Measurements from ENCODE around the gene HLA-DQA2. TPM values are rescaled to one million over a fixed set of nuclear protein-coding genes. Genes with fewer than 3 reads are reported as not detected.

Gene HLA-DQA2
- polyA plus RNA-seq, 2 of the 4 experiments (the other 2 are of a cell fraction), result not detected

GRCh38 chr6:32718879-32719278 is 22.3 kb upstream of the HLA-DQA2 start:
- Histone ChIP-seq H3K27ac (no peak overlapping the region), H3K4me1 (no peaks in the 10 kb centered on the region), H3K4me2 (no peak overlapping the region), H3K9me3 (no peaks in the 10 kb centered on the region), H3K4me3 (no peak overlapping the region)
- DNase-seq (ENCODE audit: low read depth in 1 of 2, low spot score in 1 of 2) (no peak), ATAC-seq (no peak), FAIRE-seq (no peak)
- POLR2A ChIA-PET, result no interaction called here
- TF ChIP-seq NFE2L2 (conservative IDR thresholded peaks at IDR 0.05; ENCODE audit: low read length) (no peak), CHD2 (IDR thresholded peaks at IDR 0.05; ENCODE audit: low read length, partially characterized antibody) (no peak), KDM1A (IDR thresholded peaks at IDR 0.05; ENCODE audit: low read depth) (no peak), SMC3 (IDR thresholded peaks at IDR 0.05) (no peak), RAD21 (conservative IDR thresholded peaks at IDR 0.05 in 1 of 2, IDR thresholded peaks at IDR 0.05 in 1 of 2) (no peak), HEYL (CRISPR knock-in tag; IDR thresholded peaks at IDR 0.05) (no peak), EHF (CRISPR knock-in tag; IDR thresholded peaks at IDR 0.05) (no peak), MAZ (IDR thresholded peaks at IDR 0.05; ENCODE audit: borderline replicate concordance, low read depth, low read length) (no peak), FOSL2 (IDR thresholded peaks at IDR 0.05) (no peak), FOSL2 (CRISPR knock-in tag; IDR thresholded peaks at IDR 0.05) (no peak), EP300 (IDR thresholded peaks at IDR 0.05) (no peak), JUN (IDR thresholded peaks at IDR 0.05) (no peak)
- TF ChIP-seq, protein P1, sequence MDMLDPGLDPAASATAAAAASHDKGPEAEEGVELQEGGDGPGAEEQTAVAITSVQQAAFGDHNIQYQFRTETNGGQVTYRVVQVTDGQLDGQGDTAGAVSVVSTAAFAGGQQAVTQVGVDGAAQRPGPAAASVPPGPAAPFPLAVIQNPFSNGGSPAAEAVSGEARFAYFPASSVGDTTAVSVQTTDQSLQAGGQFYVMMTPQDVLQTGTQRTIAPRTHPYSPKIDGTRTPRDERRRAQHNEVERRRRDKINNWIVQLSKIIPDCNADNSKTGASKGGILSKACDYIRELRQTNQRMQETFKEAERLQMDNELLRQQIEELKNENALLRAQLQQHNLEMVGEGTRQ (IDR thresholded peaks at IDR 0.05), result no peak
- WGBS (ENCODE audit: missing lambda C conversion rate), result 50% methylated on average over 3 of the region's 3 CpGs
- CTCF ChIA-PET, result no interaction called here

GRCh38 chr6:32738126-32738525 is 3.1 kb upstream of the HLA-DQA2 start:
- H3K9me3 ChIP-seq, result no peaks in the 10 kb centered on the region
- POLR2A ChIA-PET, result no interaction called here
- no peak for DNase-seq (ENCODE audit: low read depth in 1 of 2, low spot score in 1 of 2)
- H3K4me1 ChIP-seq, result no peaks in the 10 kb centered on the region
- 2% methylated on average over 2 of the region's 2 CpGs for WGBS (ENCODE audit: missing lambda C conversion rate)
- no peak overlapping the region for H3K4me3 ChIP-seq
- no peak overlapping the region for H3K27ac ChIP-seq
- TF ChIP-seq BCL3 (IDR thresholded peaks at IDR 0.05), result no peak
- TF ChIP-seq RFX5 (IDR thresholded peaks at IDR 0.05), result no peak
- no peak for TF ChIP-seq HEYL (CRISPR knock-in tag; IDR thresholded peaks at IDR 0.05)
- TF ChIP-seq RAD21 (conservative IDR thresholded peaks at IDR 0.05 in 1 of 2, IDR thresholded peaks at IDR 0.05 in 1 of 2), result no peak
- no peak for TF ChIP-seq PHF8 (IDR thresholded peaks at IDR 0.05; ENCODE audit: borderline replicate concordance, low read depth)
- TF ChIP-seq, protein P2, sequence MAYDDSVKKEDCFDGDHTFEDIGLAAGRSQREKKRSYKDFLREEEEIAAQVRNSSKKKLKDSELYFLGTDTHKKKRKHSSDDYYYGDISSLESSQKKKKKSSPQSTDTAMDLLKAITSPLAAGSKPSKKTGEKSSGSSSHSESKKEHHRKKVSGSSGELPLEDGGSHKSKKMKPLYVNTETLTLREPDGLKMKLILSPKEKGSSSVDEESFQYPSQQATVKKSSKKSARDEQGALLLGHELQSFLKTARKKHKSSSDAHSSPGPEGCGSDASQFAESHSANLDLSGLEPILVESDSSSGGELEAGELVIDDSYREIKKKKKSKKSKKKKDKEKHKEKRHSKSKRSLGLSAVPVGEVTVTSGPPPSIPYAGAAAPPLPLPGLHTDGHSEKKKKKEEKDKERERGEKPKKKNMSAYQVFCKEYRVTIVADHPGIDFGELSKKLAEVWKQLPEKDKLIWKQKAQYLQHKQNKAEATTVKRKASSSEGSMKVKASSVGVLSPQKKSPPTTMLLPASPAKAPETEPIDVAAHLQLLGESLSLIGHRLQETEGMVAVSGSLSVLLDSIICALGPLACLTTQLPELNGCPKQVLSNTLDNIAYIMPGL (CRISPR knock-in tag; IDR thresholded peaks at IDR 0.05; ENCODE audit: borderline replicate concordance), result no peak
- TF ChIP-seq NFE2L2 (conservative IDR thresholded peaks at IDR 0.05; ENCODE audit: low read length), result no peak
- ATAC-seq, result no peak
- H3K4me2 ChIP-seq, result no peak overlapping the region
- CTCF ChIA-PET, result no interaction called here
- no peak for FAIRE-seq

- no peak for ATAC-seq
- no peak for DNase-seq (ENCODE audit: low read depth in 1 of 2, low spot score in 1 of 2)
- Histone ChIP-seq H3K4me1 (no peaks in the 10 kb centered on the region), H3K4me3 (no peak overlapping the region), H3K9me3 (no peaks in the 10 kb centered on the region), H3K27ac (no peak overlapping the region), H3K4me2 (no peak overlapping the region)
- no peak for FAIRE-seq
- POLR2A ChIA-PET, result no interaction called here
- CTCF ChIA-PET, result no interaction called here
- 11% methylated on average over 3 of the region's 3 CpGs for WGBS (ENCODE audit: missing lambda C conversion rate)
- TF ChIP-seq ZFP36 (IDR thresholded peaks at IDR 0.05; ENCODE audit: borderline replicate concordance, partially characterized antibody) (no peak), SREBF2 (IDR thresholded peaks at IDR 0.05) (no peak), RNF2 (IDR thresholded peaks at IDR 0.05; ENCODE audit: borderline replicate concordance, low read depth) (no peak), HES2 (IDR thresholded peaks at IDR 0.05) (no peak), RAD21 (conservative IDR thresholded peaks at IDR 0.05 in 1 of 2, IDR thresholded peaks at IDR 0.05 in 1 of 2) (no peak), ZSCAN20 (CRISPR knock-in tag; IDR thresholded peaks at IDR 0.05) (no peak), NPAS2 (CRISPR knock-in tag; IDR thresholded peaks at IDR 0.05; ENCODE audit: borderline replicate concordance) (no peak), FOXS1 (CRISPR knock-in tag; IDR thresholded peaks at IDR 0.05) (no peak), SMC3 (IDR thresholded peaks at IDR 0.05) (no peak), HOXA7 (CRISPR knock-in tag; IDR thresholded peaks at IDR 0.05) (no peak), NR3C1 (IDR thresholded peaks at IDR 0.05) (no peak), KDM1A (IDR thresholded peaks at IDR 0.05; ENCODE audit: low read depth) (no peak), ZNF302 (CRISPR knock-in tag; IDR thresholded peaks at IDR 0.05) (no peak), MAFK (IDR thresholded peaks at IDR 0.05; ENCODE audit: partially characterized antibody) (no peak), JUN (IDR thresholded peaks at IDR 0.05) (no peak)
- TF ChIP-seq, protein P3, sequence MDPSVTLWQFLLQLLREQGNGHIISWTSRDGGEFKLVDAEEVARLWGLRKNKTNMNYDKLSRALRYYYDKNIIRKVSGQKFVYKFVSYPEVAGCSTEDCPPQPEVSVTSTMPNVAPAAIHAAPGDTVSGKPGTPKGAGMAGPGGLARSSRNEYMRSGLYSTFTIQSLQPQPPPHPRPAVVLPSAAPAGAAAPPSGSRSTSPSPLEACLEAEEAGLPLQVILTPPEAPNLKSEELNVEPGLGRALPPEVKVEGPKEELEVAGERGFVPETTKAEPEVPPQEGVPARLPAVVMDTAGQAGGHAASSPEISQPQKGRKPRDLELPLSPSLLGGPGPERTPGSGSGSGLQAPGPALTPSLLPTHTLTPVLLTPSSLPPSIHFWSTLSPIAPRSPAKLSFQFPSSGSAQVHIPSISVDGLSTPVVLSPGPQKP (IDR thresholded peaks at IDR 0.05; ENCODE audit: low read depth, low read length), result no peak
- TF ChIP-seq, protein P4, sequence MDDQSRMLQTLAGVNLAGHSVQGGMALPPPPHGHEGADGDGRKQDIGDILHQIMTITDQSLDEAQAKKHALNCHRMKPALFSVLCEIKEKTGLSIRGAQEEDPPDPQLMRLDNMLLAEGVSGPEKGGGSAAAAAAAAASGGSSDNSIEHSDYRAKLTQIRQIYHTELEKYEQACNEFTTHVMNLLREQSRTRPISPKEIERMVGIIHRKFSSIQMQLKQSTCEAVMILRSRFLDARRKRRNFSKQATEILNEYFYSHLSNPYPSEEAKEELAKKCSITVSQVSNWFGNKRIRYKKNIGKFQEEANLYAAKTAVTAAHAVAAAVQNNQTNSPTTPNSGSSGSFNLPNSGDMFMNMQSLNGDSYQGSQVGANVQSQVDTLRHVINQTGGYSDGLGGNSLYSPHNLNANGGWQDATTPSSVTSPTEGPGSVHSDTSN (IDR thresholded peaks at IDR 0.05), result no peak
Measured at GRCh38 chr6:32742374-32742773, 1.2 kb downstream of the HLA-DQA2 start.

Measured in A549 (cell line).